HG03039 (cell line): ENCODE results near the gene FRK.
A peak's percentile ranks its signal among the peaks of the same experiment; 100 is the strongest.

ENCODE experiments used
- ATAC-seq: cut with Tn5 transposase; IDR thresholded peaks from one replicate; pipeline ENCODE4 v1.9.1; 2021; ENCODE audit warnings: mild to moderate bottlenecking, moderate library complexity; ENCODE audit not compliant: unreplicated experiment

Gene FRK

GRCh38 chr6:116036885-116037284 lies 23.8 kb downstream of the FRK start:
- no peak for ATAC-seq

GRCh38 chr6:116036075-116036773 lies 24.5 kb downstream of the FRK start:
- no peak for ATAC-seq

DNA sequence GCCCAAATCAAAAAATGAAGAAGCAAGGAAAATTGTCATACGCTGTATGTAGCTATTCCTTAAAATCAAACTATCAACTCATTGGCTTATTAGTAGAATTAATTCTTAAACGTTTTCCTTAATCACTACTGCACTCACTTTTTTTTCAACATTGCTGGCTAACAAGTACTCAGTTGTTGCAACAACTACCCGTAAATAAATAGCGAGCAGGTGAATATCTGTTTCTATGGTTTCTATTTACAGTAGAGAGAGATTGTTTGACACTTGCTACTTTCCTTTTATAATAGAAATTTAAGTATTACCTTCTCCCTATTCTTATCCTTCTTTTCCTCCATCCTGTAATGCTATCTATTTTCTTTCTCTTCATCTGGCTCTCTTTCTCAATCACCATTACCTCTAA lies 25.1 kb downstream of the FRK start:
- no peak for ATAC-seq

DNA sequence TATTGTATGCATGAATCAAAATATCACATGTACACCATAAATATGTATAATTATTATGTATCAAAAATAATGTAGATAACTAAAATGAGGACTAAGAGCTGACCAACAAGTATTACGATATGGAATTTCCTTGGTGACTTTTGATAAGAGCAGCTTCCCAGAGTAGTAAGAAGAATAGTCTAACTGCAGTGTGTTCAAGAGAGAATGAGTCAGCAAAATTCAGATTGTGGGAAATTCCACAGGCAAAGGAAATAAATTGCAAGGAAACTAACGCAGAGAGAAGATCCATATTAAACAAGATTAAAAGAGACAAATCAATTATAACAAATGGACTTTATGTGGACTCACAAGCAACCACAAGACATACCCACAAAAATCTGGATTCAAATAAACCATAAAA lies 26.4 kb downstream of the FRK start:
- no peak for ATAC-seq

GRCh38 chr6:116033687-116034303 lies 26.9 kb downstream of the FRK start:
- no peak for ATAC-seq

DNA sequence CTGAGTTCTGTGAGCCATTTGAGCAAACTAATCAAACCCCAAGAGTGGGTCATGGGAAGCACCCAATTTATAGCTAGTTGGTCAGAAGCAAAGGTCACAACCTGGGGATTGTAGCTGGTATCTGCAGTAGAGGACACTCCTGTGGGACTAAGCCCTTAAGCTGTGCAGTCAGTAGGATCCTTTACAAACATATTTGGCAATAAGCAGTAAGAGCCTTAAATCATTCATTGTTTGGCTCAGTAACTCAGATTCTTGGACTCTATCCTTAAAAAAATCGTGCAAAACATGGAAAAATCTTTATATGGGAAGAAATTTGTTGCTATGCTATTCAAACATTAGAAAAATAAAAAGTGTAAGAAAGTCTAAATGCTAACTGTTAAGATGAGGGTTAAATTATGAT lies 29.9 kb downstream of the FRK start:
- no peak for ATAC-seq

- ATAC-seq: no peak
These were observed 31.2 kb downstream of the FRK start for GRCh38 chr6:116029535-116029934.

GRCh38 chr6:116028233-116028632 lies 32.5 kb downstream of the FRK start:
- no peak for ATAC-seq

- ATAC-seq: peak; percentile 71
These were observed 32.9 kb downstream of the FRK start for GRCh38 chr6:116027801-116028200.

- no peak for ATAC-seq
These were observed 35.3 kb downstream of the FRK start for GRCh38 chr6:116025405-116025804.

DNA sequence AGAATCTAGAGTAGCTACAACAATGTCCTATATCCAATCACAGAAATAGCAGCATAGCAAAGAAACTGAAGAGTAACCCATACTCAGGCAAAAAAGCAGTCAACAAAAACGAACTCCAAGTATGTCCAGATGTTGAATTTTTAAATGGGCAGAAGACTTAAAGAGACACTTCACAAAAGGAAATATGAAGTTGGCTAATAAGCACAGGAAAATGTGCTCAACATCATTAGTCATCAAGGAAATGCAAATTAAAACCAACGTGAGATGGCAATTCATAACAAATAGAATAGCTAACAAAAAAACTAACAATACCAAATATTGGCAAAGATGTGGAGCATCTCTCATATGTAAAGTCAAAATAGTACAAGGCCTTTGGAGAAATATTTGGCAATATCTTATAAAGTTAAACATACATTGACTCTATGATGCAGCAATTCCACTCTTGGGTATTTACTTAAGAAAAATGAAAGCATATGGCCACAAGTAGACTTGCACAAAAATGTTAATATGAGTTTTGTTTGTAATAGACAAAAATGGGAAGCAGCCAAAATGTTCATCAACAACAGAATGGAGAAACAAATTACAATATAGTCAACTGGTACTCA lies 37.7 kb downstream of the FRK start:
- ATAC-seq: no peak

DNA sequence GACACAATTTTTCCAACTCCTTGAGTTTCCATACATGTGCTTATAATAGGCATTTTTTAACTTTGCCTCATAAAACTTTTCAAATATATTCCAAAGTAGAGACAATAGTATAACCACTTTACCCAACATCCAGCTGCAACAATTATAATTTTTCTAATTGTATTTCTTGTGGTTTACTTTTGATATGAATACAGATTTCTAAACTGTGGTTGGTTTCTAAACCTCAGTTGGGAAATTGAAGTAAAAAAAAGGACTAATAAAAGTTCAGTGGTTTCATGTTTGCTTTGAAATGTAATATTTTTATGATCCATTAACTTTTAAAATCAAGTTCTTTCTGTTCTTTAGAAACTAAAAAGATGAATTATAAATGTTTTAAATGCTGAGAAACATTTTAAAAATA lies 40.0 kb downstream of the FRK start:
- ATAC-seq: no peak

GRCh38 chr6:116019428-116019827 lies 41.3 kb downstream of the FRK start:
- peak; percentile 66 for ATAC-seq

GRCh38 chr6:116018976-116019375 lies 41.7 kb downstream of the FRK start:
- ATAC-seq: peak; percentile 1

DNA sequence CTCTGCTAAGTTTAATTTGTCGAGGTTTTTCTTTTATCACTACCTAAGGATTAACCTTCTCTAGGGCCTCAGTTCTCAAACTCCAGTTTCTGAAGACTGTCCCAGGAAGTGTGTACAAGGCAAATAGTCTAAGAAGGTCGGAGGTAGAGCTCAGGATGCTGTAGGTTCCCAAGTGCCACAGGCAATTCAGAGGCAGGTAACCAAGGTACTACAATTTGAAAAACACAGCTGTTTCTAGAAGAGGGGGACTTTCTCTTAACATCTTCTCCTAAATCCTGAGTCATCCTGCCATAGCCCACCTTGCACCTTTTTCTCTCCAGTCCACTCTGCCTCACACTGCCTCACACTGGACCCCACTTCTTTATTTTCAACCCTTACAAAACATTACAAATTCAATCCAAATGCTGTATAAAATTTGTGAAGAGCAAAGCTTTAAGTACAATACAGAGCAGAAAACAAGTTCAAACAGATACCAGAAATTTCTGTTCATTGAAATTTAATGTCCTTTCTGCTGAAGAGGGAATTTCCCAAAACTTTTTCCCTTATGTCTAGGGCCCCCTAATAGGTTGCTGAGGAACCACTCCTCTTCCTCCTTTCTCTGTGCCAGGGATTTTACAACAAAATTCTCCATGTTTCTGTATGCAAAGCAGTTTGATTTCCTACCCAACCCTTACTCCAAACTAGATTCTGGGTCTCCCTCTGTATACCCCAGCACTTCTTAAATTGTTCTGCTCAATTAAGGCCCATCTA lies 43.0 kb downstream of the FRK start:
- no peak for ATAC-seq

GRCh38 chr6:116016846-116017545 lies 43.7 kb downstream of the FRK start:
- no peak for ATAC-seq

DNA sequence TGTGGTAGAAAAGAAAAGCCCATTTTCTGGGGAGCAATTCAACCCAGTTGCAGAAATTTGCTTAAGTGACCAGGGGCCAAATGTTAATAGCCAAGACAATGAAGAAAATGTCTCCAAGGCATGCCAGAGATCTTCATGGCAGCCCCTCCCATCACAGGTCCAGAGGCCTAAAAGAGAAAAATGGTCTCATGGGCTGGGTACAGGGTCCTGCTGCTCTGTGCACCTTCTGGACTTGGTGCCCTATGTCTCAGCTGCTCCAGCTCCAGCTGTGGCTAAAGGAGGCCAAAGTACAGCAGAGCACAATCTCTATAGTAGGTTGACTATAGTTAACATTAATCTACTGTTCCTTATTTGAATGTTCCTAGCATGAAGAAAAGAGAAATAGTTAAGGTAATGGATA lies 44.7 kb downstream of the FRK start:
- ATAC-seq: no peak

DNA sequence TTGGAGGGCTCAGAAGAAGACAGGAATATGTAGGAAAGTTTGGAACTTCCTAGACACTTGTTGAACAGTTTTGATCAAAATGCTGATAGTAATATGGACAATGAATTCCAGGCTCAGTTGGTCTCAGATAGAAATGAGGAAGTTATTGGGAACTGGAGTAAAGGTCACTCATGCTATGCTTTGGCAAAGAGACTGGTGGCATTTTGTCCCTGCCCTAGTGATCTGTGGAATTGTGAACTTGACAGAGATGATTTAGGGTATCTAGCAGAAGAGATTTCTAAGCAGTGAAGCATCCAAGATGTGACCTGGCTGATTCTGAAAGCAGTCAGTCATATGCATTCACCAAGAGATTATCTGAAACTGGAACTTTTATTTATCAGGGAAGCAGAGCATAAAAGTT lies 45.1 kb downstream of the FRK start:
- no peak for ATAC-seq

- ATAC-seq: no peak
These were observed 47.7 kb downstream of the FRK start for GRCh38 chr6:116012951-116013350.

DNA sequence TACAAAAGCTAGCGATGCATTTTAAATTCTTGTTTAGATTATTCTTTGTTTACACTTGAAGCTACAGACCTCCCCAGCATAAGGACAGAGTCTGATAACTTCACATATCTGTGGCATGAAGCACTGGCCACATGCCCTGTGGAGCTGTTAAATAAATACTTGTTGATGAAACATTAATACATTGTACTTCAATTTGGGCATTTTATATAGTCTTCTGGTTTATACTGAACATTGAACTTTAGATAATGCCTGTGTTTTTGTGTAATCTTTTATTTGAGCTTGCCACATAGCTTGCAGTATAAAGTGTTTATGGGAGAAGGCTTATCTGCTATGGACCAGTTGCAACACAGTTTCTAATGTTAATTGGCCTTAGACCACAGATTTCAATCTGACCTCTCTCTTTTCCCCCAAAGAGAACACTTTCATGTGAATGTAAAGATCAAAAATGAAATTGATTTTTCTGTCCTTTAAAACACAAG lies 48.2 kb downstream of the FRK start:
- ATAC-seq: no peak

- ATAC-seq: peak; percentile 56
These were observed 49.2 kb downstream of the FRK start for GRCh38 chr6:116011520-116011919.
